Neural cell (in vitro differentiated cells): Measurements from ENCODE around the gene DDX19B.

ENCODE experiments used
- CTCF ChIP-seq: fragments of 450-650 bp; IDR thresholded peaks from 2 replicates; pipeline ENCODE4 v1.5.1; 2014; ENCODE audit warnings: antibody characterized with exemption, mild to moderate bottlenecking, moderate library complexity; ENCODE audit not compliant: poor library complexity, severe bottlenecking
- EP300 ChIP-seq: fragments of 450-650 bp; conservative IDR thresholded peaks from 2 replicates; pipeline ENCODE4 v1.6.1; 2014; ENCODE audit warnings: antibody characterized with exemption, mild to moderate bottlenecking, moderate library complexity; ENCODE audit not compliant: poor library complexity, severe bottlenecking
- EZH2 ChIP-seq: fragments of 200-600, 300-800 bp; shearing (Covaris generic), sonication (generic); IDR thresholded peaks from 2 replicates; pipeline ENCODE4 v1.6.1; 2014; ENCODE audit warnings: antibody characterized with exemption, low read length, borderline replicate concordance, mild to moderate bottlenecking; ENCODE audit not compliant: insufficient read depth, poor library complexity, severe bottlenecking
- POLR2AphosphoS5 ChIP-seq: IDR thresholded peaks from 2 replicates; pipeline ENCODE4 v1.6.1; 2012
- SMC3 ChIP-seq: fragments of 450-650 bp; conservative IDR thresholded peaks from 2 replicates; pipeline ENCODE4 v1.6.1; 2014; ENCODE audit warnings: antibody characterized with exemption, mild to moderate bottlenecking, moderate library complexity; ENCODE audit not compliant: poor library complexity

- TF ChIP-seq CTCF (no peak), EP300 (no peak), POLR2AphosphoS5 (no peak), EZH2 (no peak), SMC3 (no peak)
Measured at GRCh38 chr16:70269471-70269870, 29.5 kb upstream of the DDX19B start.
